Left renal pelvis (tissue), 4 donors: ENCODE results near the gene RPL13A. TPM values are rescaled to one million over a fixed set of nuclear protein-coding genes. Genes with fewer than 3 reads are reported as not detected.
"Not testable (repeated sequence)": the region's sequence is repeated elsewhere in the genome, so short reads cannot be mapped to it uniquely, and the experiment has no call there.

Source experiments
- DNase-seq, 4 donors: peaks; one replicate each; pipeline ENCODE4 v3.0.0-alpha.2; 2013; ENCODE audit warnings: low read depth in 4 of 4, low spot score in 3 of 4
- polyA plus RNA-seq, 4 donors: library from polyadenylated mRNA; unstranded; fragments of 120-200 nt; gene quantifications; one replicate each; pipeline ENCODE4 v1.2.1, GENCODE V29; 2013; ENCODE audit not compliant: insufficient read length in 4 of 4

Gene RPL13A
- polyA plus RNA-seq: 1,000 to 10,000 TPM; 2,432 to 3,072 (median 2,712) TPM

DNA sequence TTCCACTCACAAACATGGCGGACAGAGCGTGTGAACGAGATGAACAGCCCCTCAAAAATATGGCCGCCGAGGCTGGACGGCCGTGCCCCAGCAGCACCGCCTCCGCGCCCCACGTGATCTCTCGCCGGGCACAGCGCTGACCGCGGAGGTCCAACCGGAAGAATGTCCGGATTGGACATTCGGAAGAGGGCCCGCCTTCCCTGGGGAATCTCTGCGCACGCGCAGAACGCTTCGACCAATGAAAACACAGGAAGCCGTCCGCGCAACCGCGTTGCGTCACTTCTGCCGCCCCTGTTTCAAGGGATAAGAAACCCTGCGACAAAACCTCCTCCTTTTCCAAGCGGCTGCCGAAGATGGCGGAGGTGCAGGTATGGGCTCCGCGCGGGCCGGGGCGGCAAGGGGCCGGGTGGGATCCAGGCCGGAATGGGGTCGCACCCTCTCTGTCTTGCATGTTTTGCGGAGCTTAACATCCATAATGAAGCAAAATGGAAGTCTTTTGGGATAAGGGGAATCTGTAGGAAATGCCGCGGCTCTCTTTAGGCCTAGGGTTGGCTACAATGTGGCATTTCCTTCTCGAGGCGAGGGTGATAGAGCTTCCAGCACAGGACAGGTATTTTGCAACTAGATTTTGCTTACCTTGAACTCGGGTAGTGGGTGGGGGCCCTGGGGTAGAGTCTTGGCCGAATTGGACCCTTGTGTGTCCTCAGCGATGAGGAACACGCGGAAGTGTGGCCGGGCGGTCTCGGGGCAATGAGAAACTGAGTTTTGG is at the start of gene RPL13A:
Gene RPL13A (plus strand): TSS at position 332 of the 769 bp plus-strand sequence. CDS start 22 bp downstream, at position 354.
- DNase-seq: peak; percentile 99 to 100 (median 100)

DNA sequence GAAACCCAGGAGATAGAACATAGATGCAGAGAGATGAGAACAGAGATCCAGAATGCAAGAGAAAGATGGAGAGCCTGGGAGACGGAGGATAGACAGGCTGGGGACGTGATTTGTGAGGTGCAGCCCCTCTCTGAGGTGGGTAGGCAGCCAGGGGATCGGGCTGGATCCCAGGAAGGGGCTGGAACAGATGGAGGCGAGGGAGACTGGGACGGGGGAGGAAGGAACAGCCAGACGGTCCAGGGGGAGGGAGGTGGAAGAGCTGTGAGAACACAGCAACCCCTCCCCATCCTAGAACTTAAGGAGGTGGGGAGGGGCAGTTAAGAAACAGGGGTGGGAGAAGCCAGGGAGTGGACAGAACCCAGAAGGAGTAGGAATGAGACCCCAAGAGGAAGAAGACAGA is 49.1 kb upstream of the RPL13A start:
- no peak for DNase-seq

DNA sequence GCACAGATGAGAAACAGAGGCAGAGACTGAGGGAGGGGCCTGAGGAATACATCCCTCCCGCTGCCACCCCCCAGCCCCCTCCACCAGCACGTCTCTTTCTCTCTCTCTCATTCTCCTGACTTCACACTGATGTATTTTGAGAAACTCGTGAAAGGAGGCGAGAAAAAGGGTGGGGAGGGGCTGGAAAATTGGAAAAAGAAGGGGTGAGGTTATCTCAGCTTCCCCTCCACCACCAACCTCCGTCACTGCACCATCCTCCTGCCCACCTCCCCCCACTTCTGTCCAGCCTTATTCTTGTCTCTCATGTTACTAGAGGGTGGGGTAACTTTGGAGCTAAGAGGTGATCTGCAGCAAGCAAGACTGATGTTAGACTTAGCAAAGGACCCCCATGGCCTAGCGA is 47.6 kb upstream of the RPL13A start:
- no peak for DNase-seq

DNA sequence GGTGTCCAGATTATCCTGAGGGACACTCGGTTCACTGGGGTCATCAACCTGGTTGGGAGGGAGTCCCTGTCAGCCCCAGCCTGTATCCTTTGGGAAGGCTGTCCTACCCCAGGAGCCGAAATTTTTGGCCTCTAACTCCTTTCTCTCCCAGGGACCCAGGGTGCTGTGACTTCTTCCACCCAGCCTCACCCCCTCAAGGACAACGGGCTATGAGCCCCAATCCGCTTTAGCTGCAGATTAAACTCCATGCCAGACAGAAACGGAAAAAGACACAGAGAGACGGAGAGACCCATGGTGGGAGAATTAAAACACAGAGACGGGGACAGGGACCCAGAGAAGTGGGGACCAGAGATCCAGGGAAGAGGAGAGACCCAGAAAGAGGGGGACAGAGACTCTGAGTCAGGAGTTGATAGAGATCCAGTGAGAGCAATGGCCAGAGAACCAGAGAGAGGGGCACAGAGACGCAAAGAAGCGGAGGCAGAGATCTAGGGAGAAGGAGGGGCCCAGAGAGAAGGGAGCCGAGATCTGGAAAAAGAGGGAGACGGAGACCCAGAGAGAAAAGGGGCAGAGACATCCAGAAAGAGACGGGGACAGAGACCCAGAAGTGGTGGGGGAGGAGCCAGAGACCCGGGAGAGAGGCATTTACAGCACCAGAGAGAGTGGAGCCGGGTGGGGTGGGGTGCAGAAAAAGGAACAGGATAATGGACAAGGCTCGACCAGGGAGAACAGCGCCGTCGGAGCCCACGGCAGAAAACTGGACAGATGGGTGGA is 46.8 kb upstream of the RPL13A start:
- DNase-seq: no peak

DNA sequence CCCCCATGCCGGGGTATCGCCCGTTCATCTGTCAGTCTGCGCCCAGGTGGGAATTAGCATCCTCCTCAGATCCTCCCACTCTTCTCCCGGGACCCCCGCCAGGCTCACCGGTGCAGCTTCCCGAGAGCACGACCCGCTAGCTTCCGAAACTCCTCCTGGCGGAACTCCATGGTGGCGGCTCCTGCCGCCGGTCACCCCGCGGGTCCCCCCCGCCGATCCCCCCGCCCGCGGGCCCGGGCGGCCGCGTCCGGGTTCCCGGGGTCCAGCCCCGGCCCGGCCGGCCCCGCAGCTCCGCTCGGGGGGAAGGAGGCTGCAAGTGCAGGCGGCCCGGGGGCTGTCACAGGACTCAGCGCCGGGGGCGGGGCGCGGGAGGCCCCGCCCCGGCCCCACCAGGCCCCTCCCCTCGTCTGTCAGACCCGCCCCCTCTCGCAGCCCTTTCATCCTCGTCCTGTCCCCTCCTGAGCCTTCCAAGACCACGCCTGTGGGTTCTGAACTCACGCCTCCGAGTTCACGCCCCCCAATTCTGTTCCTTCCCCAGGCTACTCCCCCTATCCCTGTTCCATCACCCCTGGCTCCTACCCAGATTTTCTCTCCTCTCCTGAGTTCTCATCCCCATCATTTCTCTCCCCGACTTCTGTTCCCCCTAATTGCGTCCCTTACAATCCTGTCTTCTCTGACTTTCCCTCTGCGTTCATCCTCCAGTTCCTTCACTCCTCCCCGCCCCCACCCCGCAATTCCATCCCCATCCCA is 46.0 kb upstream of the RPL13A start, which contains the start of gene SLC17A7:
Gene SLC17A7 (minus strand): TSS at position 318 of the 750 bp plus-strand sequence. CDS start 148 bp downstream, at position 170.
- DNase-seq: no peak

DNA sequence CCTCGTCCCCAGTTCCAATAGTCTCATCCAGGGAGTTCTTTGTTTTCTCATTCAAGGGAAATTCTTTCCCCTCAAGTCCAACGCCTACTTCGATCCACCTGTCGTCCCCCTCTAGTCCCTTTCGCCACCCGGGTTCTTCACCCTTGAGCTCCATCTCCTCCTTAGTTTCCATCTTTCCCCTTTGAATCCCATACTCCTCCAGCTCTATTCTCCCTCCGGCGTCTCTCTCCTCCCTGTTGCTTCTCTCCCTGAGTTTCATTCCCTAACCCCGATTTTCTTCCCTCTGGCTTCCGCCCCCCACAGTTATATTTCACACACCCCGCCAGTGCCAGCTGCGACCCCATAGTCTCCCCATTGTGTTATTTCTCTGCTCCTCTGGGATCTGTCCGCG is 45.5 kb upstream of the RPL13A start:
- no peak for DNase-seq

DNA sequence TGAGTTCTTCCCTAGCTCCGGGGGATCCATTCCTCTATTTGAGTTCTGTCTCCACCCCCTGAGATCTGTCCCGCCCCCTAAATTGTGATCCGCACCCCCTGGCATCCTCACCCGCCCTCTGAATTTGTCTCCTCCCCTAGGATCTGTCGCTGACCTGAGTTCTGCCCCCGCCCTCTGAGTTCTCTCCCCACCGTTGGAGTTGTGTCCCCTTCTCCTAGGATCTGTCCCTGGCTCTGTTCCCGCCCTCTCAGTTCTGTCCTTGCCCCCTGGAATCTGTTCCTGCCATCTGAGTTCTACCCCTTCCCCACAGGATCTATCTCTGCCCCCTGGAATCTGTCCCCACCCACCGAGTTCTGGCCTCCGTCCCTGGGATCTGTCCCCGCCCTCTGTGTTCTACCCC is 45.1 kb upstream of the RPL13A start:
- no peak for DNase-seq

DNA sequence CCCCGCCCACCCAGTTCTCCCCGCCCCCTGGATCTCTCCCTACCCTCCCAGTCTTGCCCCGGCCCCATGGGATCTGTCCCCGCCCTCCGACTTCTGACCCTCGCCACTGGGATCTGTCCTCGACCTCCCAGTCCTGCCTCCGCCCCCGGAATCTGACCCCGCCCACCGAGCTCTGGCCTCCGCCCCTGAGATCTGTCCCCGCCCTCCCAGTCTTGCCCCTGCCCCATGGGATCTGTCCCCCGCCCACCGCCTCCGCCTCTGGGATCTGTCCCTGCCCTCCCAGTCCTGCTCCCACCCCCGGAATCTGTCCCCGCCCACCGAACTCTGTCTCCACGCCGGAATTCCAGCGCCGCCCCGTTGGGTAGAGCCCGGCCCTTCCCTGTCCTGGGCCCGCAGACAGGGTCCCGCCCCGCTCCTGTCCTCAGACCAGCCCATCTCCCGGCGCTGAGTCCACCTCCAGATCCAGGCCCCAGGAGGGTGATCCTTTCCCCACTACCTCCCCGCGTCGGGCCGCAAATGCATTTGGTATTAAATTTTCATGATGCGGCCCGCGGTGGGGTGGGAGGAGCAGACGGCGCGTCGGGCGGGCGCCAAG is 44.5 kb upstream of the RPL13A start:
- DNase-seq: peak in 2 of 4 donors; percentile 68 to 73

DNA sequence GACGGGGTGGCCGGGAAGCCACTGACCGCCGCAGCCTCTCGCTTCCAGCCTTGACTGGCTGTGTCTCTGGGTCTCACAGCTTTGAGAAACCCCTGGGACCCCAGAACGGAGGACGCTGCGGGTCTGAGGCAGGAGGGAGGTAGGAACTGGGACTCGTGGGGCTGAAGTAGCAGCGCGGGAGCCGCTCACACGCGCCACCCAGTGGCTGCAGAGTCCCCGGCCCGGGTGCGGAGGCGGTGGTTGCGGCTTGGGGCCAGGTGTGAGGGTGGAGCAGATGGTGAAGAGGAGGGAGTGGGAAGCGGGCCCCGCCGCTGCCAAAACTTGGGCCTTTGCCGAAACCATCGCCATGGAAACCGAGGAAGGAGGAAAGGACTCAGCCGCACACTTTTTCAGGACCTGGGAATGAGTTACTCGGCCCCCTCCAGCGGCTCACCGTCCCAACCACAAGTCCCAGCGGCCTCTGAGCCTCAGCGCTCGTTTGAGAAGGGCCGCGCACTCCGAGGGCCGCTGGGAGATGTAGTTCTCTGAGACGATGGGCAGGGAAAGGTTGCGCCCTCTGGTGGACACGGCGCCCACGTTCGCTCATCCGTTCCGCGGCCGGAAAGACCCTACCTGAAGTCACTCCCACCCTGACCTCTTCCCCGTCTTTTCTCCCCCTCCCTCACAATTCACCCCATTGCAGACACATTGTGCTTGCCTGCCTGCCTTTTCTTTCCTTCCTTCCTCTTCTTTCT is 43.9 kb upstream of the RPL13A start:
- peak; percentile 87 to 92 (median 90) for DNase-seq

DNA sequence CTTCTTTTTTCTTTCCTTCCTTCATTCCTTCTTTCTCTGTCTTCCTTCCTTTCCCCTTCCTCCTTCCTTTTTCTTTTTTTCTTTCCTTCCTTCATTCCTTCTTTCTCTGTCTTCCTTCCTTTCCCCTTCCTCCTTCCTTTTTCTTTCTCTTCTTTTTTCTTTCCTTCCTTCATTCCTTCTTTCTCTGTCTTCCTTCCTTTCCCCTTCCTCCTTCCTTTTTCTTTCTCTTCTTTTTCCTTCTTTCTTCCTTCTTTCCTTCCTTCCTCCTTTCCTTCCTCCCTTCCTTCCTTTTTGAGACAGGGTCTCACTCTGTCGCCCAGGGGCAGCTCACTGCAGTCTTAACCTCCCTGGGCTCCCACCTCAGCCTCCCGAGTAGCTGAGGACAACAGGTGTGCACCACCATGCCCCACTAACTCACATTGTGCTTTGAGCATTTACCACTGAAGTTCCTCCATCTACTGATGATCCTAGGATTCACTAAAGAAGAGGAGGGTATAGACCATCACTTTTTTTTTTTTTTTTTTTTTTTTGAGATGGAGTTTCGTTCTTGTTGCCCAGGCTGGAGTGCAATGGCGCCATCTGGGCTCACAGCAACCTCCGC is 43.2 kb upstream of the RPL13A start:
- not testable (repeated sequence) for DNase-seq

DNA sequence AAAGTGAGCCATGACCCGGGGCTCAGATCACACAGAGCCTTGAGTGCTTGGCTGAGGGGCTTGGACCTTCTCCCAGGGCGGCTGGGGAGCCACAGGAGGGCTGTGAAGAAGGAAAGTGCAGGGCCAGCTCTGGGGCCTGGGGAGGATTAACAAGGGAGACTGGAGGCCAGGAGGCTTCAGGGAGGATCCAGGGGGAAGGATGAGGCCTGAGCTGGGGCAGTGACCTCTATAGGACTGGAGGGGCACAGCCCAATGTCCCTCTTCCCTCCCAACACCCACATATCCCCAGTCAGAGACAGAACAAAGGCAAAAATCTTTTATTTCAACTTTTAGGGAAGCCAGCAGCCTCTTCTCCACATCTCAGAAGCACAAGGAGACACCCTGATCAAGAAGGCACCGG is 41.4 kb upstream of the RPL13A start:
- DNase-seq: no peak

DNA sequence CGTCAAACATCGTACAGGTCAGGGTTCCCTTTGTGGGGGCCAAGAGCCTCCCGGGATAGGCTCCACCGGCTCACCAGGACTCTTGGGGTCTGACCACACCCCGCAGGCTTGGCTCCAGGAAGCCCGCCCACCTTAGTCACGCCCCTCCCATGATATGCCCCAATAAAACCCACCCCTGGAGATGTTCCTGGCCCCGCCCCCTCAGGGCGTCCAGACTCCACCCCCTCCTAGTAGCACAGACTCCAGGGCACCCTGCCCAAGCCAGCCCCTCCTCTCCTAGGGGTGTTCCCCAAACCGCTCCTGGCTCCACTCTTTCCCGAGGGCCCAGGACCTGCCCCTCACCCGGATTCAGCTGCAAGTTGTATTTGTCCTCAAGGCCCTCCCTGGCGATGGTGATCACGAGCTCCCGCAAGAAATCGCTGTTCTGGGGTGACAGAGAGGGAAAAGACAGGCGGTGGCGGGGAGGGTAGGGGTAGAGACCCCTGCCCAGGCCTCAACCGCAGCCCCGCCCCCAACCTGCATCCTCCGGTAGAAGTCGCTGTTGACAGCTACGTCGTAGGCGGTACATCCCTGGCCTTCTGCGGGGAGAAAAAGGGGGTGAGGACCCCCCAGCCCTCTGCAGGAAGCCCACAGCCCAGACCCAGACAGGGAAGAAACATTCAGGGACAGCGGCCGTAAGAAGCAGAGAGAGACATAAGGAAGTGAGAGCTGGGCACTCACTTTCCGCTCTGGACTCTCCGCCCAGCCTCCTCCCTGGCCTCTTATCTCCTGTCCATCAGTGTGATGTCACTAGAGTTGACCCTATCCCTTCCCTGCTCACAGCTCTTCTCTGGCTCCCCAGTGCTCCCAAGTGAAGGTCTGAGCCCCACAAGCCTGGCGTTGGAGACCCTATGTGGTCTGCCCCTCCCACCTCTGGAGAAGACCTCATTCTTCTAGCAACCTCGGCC is 39.6 kb upstream of the RPL13A start:
- DNase-seq: no peak

DNA sequence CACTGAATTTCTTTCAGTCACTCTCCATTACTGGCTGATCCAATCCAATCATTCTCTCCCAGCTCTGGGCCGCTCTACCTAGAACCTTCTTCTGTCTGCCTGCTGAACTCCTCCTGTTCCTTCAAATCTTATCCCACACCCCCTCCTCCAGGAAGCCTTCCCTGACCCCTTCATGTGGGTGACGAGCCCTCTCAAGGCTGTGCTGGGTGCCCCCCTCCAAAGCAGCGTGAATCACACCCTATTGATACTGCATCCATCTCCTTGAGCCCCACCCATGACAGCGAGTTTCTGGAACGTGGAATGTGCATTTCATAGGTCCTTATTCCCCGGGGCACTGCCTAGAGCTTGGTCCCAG is 39.0 kb upstream of the RPL13A start:
- DNase-seq: no peak

DNA sequence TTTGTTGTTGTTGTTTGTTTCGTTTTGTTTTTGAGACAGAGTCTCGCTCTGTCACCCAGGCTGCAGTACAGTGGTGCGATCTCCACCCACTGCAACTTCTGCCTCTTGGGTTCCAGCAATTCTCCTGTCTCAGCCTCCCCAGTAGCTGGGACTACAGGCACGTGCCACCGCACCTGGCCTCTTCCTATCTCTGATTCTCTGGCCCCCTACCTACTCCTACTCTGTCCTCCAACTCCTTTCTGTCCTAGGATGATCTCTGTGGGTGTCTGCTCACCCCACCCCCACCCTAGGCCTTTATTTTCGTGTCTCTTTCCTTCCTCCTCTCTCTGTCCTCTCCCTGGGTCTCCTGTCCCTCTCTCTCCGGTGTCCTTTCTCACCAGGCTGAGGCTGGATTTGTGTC is 37.0 kb upstream of the RPL13A start:
- no peak for DNase-seq

DNA sequence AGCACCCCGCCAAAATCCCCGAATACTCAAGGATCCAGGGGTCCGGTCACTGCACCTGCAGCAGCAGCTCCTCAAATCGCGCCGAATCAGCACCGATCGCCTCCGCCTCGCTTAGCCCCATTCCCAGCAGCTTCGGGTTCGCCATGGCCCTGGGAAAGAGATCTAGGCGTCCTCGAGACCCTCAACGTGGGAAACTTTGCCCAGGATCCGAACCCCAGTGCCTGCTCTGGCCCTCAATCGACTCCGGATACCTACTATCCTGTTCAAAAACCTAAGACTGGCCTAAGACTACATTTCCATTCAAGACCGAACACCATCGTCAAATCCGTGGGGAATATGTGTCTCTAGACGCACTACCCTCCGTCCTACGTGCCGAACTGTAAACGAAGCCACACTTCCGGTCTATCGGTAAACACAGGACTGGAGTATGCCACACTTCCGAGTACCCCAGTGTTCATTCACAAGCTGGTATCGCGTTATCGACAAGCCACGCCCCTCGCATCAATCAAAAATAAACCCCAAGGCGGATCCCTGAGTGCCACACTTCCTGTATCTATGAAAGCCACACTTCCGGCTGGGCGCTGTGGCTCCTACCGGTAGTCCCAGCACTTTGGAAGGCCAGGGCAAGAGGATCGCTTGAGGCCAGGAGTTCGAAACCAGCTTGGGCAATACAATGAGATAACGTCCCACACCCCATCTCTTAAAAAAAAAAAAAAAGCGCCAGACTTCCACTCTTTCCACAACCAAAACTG is 35.8 kb upstream of the RPL13A start, which contains the start of gene PIH1D1:
Gene PIH1D1 (minus strand): TSS at position 385 of the 752 bp plus-strand sequence. CDS start 240 bp downstream, at position 145.
- DNase-seq: peak; percentile 94 to 98 (median 98)

DNA sequence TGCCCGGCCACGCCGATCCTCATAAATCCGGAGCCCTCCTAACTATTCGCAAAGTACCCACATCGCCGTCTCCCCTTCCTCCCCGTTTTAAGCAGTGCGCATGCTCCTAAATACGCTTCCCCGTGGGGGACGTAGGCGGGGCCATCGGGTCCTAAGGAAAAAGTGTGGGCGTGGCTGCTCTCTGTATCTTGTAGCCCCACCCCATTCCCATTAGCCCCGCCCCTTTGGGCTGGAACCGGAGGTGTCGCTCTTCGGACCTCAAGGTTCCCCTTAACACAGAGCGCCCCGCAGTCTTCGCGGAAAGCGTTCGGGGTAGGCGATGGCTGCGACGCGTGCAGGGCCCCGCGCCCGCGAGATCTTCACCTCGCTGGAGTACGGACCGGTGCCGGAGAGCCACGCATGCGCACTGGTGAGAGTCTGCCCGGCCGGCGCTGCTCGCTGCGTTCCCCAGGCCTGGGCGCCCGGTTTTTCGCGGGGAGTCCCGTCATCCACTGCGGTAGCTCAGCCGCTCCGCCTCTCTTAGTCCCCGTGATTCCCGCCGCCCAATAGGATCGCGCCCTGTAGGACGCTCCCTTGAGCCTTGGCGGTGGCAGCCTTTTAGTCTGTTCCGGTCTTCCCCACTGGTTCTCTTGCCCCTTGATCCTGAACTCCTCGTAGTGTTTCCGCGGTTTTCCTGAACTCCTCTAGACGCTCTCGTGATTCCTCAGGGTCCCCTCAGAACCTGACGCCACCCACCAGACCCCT is 34.2 kb upstream of the RPL13A start, which contains the start of gene ALDH16A1:
Gene ALDH16A1 (plus strand): TSS at position 213 of the 744 bp plus-strand sequence. CDS start 107 bp downstream, at position 320.
- DNase-seq: peak; percentile 92 to 98 (median 95)

DNA sequence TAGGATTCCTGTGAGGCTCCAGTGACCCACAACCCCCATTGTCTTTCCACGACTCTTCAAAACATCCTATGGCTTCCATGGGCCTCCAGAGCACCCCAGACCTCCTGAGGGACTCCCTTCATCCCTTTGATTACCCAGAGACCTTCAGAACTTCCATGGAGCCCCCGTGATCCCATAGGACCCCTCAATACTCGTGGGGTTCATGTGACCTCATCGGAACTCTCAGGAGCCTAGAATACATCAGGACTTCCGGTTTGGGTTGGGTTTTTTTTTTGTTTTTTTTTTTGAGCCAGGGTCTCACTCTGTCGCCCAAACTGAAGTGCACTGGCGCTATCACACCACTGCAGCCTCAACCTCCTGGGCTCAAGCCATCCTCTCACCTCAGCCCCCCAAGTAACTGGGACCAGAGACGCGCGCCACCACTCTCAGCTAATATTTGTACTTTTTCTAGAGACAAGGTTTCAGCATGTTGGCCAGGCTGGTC is 33.6 kb upstream of the RPL13A start:
- no peak for DNase-seq
